Smooth muscle cell (in vitro differentiated cells): Measurements from ENCODE around the gene DIRAS1. TPM values are rescaled to one million over a fixed set of nuclear protein-coding genes. Genes with fewer than 3 reads are reported as not detected.

ENCODE experiments used
- DNase-seq: peaks from one replicate; lab custom pipeline; 2025; ENCODE audit not compliant: unreplicated experiment; lab: John Stamatoyannopoulos, UW
- H2AFZ ChIP-seq: fragments of 200-600 bp; sonication (generic); 2 replicates; pipeline ENCODE4 v1.6.0; 2016; ENCODE audit warnings: antibody characterized with exemption, low read depth, mild to moderate bottlenecking
- H3F3A ChIP-seq: fragments of 200-600 bp; sonication (generic); 2 replicates; pipeline ENCODE4 v1.6.0; 2017; ENCODE audit warnings: antibody characterized with exemption, low read depth
- H3K27ac ChIP-seq: fragments of 200-600 bp; sonication (generic); 2 replicates; pipeline ENCODE4 v1.5.1; 2016; ENCODE audit warnings: low read depth, mild to moderate bottlenecking
- H3K27me3 ChIP-seq: fragments of 200-600 bp; sonication (generic); 2 replicates; pipeline ENCODE4 v1.6.1; 2016; ENCODE audit warnings: low read depth, mild to moderate bottlenecking
- H3K36me3 ChIP-seq: fragments of 200-600 bp; sonication (generic); 2 replicates; pipeline ENCODE4 v1.5.1; 2016; ENCODE audit warnings: low read depth
- H3K4me1 ChIP-seq: fragments of 200-600 bp; sonication (generic); 2 replicates; pipeline ENCODE4 v1.5.1; 2016; ENCODE audit warnings: low read depth
- H3K4me2 ChIP-seq: fragments of 200-600 bp; sonication (generic); 2 replicates; pipeline ENCODE4 v1.6.0; 2016; ENCODE audit warnings: mild to moderate bottlenecking
- H3K4me3 ChIP-seq: fragments of 200-600 bp; sonication (generic); 2 replicates; pipeline ENCODE4 v1.5.1; 2016; ENCODE audit warnings: mild to moderate bottlenecking
- H3K79me2 ChIP-seq: fragments of 200-600 bp; sonication (generic); 2 replicates; pipeline ENCODE4 v1.6.0; 2016; ENCODE audit warnings: low read depth, mild to moderate bottlenecking
- H3K9ac ChIP-seq: fragments of 200-600 bp; sonication (generic); 2 replicates; pipeline ENCODE4 v1.6.0; 2016; ENCODE audit warnings: low read depth
- H3K9me3 ChIP-seq: fragments of 200-600 bp; sonication (generic); replicated peaks from 2 replicates; pipeline ENCODE4 v1.5.1; 2016; ENCODE audit warnings: low read depth
- H4K20me1 ChIP-seq: fragments of 200-600 bp; sonication (generic); 2 replicates; pipeline ENCODE4 v1.6.0; 2016; ENCODE audit warnings: low read depth
- CTCF ChIP-seq: fragments of 200-600 bp; sonication (generic); IDR thresholded peaks from 2 replicates; pipeline ENCODE4 v1.5.1; 2017; ENCODE audit warnings: borderline replicate concordance, mild to moderate bottlenecking, antibody characterized with exemption; ENCODE audit not compliant: insufficient read depth, poor library complexity, severe bottlenecking
- WGBS: methylation state at CpG from one replicate; pipeline ENCODE4 v1.1.7; 2016; ENCODE audit warnings: low lambda C conversion rate; 5-methylcytosine and 5-hydroxymethylcytosine counted together
- polyA plus RNA-seq: library from polyadenylated mRNA; unstranded; fragments of >200 nt; fragmentation: Nextera tagmentation; extraction: Ambion mirVana; gene quantifications from 2 replicates; pipeline ENCODE4 v1.2.1, GENCODE V29; 2016
- total RNA-seq: library from RNA; depleted of rRNA; stranded (reverse); fragments of >200 nt; gene quantifications from 2 replicates; pipeline ENCODE4 v1.2.3, GENCODE V29; 2014

The DIRAS1 gene
- total and polyA plus RNA-seq, 2 experiments from 2014 or later = 6.7 to 7.2 TPM

GRCh38 chr19:2750808-2751437, 29.8 kb upstream of the DIRAS1 start:
- H3F3A ChIP-seq = no peaks in the 10 kb centered on the region
- no peak overlapping the region for H2AFZ ChIP-seq
- WGBS = 91% methylated on average over 17 of the region's 17 CpGs
- peaks cover 3% of the 10 kb centered on the region for H3K27me3 ChIP-seq
- no peaks in the 10 kb centered on the region for H3K36me3 ChIP-seq
- no peak overlapping the region for H3K9ac ChIP-seq
- no peaks in the 10 kb centered on the region for H4K20me1 ChIP-seq
- H3K79me2 ChIP-seq = no peaks in the 10 kb centered on the region
- TF ChIP-seq CTCF = no peak
- H3K4me2 ChIP-seq = no peak overlapping the region
- DNase-seq = no peak
- no peaks in the 10 kb centered on the region for H3K4me1 ChIP-seq
- no peak overlapping the region for H3K4me3 ChIP-seq
- no peak overlapping the region for H3K27ac ChIP-seq
- H3K9me3 ChIP-seq = no peaks in the 10 kb centered on the region

GRCh38 chr19:2747349-2747748, 26.2 kb upstream of the DIRAS1 start:
- Histone ChIP-seq H3K36me3 (no peaks in the 10 kb centered on the region), H4K20me1 (no peaks in the 10 kb centered on the region), H3K4me2 (no peak overlapping the region), H2AFZ (no peak overlapping the region), H3K9me3 (no peaks in the 10 kb centered on the region), H3F3A (no peaks in the 10 kb centered on the region), H3K4me3 (no peak overlapping the region), H3K79me2 (no peaks in the 10 kb centered on the region), H3K4me1 (no peaks in the 10 kb centered on the region), H3K9ac (no peak overlapping the region), H3K27me3 (peaks cover 6% of the 10 kb centered on the region), H3K27ac (no peak overlapping the region)
- no peak for TF ChIP-seq CTCF
- DNase-seq = no peak
- 87% methylated on average over 7 of the region's 7 CpGs for WGBS

- Histone ChIP-seq H3K4me1 (no peaks in the 10 kb centered on the region), H3K36me3 (no peaks in the 10 kb centered on the region), H3K9me3 (no peaks in the 10 kb centered on the region), H3K4me3 (no peak overlapping the region), H3K4me2 (no peak overlapping the region), H4K20me1 (no peaks in the 10 kb centered on the region), H3K79me2 (no peaks in the 10 kb centered on the region), H3K27me3 (peaks cover 6% of the 10 kb centered on the region), H3K27ac (no peak overlapping the region), H3F3A (no peaks in the 10 kb centered on the region), H3K9ac (no peak overlapping the region), H2AFZ (no peak overlapping the region)
- no peak for DNase-seq
- 43% methylated on average over 4 of the region's 4 CpGs for WGBS
- no peak for TF ChIP-seq CTCF
These were observed 22.9 kb upstream of the DIRAS1 start for GRCh38 chr19:2744113-2744512.

GRCh38 chr19:2743099-2743498, 21.9 kb upstream of the DIRAS1 start:
- Histone ChIP-seq H3F3A (no peaks in the 10 kb centered on the region), H3K4me2 (no peak overlapping the region), H3K4me1 (no peaks in the 10 kb centered on the region), H3K27ac (no peak overlapping the region), H4K20me1 (no peaks in the 10 kb centered on the region), H3K4me3 (no peak overlapping the region), H2AFZ (no peak overlapping the region), H3K36me3 (no peaks in the 10 kb centered on the region), H3K27me3 (peaks cover 6% of the 10 kb centered on the region), H3K9ac (no peak overlapping the region), H3K9me3 (no peaks in the 10 kb centered on the region), H3K79me2 (no peaks in the 10 kb centered on the region)
- no peak for DNase-seq
- WGBS = 77% methylated on average over 8 of the region's 8 CpGs
- no peak for TF ChIP-seq CTCF
